ENCODE measurements around the gene PACSIN2.

DNA sequence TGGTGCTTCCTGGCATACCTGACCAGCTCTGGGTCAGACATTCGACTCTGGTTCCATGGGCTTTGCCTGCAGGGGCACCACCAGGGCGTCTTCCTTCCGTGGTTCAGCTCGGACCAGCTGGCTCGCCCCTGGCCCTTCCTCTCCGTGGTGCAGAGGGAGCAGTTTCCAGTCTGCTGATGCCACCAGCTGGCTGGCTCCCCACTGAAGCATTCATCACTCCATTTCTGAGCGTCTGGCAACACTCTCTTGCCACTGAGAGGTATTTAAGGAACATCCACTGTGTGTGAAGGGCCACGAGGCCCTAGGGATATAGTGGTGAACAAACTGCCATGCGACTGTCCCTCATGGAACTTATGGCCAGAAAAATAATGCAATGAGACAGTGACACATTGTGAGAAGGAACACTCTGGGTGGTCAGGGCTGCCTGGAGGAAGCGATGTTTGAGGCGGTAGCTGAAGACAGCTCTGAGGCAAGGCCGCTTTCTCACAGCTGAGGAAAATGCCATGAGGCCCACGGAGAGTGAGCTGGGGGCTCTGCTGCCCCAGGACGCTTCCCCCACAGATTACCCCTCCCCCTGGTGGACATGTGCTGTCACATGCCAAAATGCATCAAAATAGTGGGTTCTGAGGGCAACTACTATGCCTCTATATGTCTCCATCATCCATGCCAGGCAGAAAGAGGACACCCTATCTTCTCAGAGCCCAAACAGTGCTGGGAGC is 113.0 kb downstream of the PACSIN2 start:
- TF ChIP-seq SP1 (IDR thresholded peaks at IDR 0.05) (no peak), ZNF384 (IDR thresholded peaks at IDR 0.05) (no peak), FOXA1 (IDR thresholded peaks at IDR 0.05) (no peak)

All from HEK293T (cell line).